Stimulated activated CD4-positive, alpha-beta T cell treated with anti-CD3 and anti-CD28 coated beads, Interleukin-4, amount 100 ng/mL, for 48 hours (primary cell): ENCODE measurements around the gene TUBB4A.
"Not testable (repeated sequence)": the region's sequence is repeated elsewhere in the genome, so short reads cannot be mapped to it uniquely, and the experiment has no call there.

ENCODE experiments used
- DNase-seq, 2 donors: peaks; one replicate each; pipeline ENCODE4 v3.0.0-alpha.2; 2020; ENCODE audit warnings: low read depth in 2 of 2

Gene TUBB4A

DNA sequence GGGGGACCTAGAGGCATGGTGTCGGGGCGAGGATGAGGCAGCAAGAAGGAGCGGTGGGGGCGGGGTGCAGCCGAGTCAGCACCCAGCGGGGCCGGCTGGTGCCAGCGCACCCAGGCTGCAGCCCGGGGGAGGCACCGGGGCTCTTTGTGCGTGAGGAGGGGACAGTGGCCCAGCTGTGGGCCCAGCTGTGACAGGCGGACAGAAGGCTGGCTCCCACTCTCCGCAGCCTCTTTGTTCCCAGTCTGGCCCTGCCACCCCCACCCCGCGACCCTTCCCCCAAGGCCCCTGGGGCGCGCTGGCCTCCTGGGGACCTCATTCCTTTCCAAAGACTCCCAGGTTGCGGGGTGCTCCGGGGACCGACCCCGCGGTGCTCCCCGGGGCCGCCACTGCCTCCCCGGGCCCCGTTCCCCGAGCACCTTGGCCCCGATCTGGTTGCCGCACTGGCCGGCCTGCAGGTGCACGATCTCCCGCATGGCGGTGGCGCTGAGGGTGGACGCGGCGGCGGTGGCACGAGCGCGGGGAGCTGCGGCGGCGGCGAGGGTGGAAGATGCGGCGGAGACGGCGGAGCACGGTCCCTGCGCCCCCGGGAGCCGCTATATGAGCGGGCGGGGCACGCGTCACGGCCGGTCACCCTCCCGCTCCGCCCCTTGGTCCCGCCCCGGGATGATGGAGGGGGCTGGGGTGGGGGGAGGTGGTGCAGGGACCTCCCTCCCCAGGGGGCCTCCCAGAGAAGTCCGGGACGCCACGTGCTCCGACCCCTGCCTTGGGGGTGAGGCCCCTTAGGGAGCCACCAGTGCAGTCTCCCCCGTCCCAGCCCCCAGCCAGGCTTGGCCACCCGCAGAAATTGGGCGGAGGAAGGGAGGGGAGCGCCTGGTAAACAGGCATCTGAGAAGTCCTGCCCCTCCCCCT lies at the start of gene TUBB4A:
TUBB4A (minus strand) TSS at position 570 of the 909 bp plus-strand sequence; CDS start at position 473, 97 bp downstream.
- no peak for DNase-seq

DNA sequence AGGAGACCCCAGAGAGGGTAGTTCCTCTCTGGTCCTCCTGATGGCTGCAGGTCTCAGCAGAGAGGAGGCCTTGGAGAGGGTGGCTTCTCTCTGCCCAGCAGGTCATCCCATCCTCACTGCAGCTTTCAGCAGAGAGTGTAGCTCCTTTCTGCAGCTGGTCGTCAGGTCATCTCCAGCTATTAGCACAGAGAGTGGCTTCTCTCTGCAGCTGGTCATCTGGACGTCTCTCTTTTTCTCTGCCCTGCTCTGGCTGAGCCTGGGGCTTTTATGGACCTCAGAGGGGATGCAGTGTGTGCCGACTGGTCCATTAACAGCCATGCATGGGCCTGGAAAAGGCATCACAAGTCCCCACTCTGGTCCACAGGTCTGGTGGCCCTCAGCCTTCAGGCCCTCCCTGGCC lies 49.0 kb upstream of the TUBB4A start:
- no peak for DNase-seq

DNA sequence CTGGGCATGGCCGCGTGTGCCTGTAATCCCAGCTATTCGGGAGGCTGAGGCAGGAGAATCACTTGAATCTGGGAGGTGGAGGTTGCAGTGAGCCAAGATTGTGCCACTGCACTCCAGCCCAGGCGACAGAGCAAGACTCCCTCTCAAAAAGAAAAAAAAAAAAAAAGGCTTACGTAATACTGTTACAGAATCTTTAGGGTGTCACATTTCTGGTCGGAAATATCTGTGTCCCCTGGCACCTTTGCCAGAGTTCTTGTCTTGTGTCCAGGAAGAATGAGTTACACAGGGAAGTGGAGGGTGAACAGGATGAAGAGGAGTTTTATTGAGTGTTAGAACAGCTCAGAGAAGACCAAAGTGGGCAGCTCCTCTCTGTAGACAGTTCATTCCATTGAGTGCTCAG lies 48.6 kb upstream of the TUBB4A start:
- not testable (repeated sequence) for DNase-seq

DNA sequence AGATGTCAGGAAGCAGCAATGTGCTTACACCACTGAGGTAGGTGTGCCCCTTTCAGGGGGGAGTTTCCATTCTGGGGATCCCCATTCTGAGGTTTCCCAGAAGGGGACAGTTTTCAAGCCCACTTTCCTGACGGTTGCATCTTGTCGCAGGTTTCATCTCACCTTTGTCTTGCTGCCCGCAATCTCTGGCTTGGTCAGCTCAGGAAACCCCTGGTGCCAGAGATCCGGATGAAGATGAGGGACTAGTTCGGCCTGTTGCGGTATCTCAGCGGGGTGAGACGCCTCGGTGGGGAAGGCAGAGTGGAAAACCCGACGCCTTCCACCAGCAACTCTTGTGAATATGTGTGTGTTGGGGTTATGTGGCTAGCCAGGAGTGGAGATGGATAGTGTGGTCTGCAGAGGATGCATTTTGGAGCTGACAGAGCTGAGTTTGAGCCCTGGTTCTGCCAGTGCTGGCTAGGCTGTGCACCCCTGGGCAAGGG lies 41.8 kb upstream of the TUBB4A start:
- DNase-seq, result no peak

DNA sequence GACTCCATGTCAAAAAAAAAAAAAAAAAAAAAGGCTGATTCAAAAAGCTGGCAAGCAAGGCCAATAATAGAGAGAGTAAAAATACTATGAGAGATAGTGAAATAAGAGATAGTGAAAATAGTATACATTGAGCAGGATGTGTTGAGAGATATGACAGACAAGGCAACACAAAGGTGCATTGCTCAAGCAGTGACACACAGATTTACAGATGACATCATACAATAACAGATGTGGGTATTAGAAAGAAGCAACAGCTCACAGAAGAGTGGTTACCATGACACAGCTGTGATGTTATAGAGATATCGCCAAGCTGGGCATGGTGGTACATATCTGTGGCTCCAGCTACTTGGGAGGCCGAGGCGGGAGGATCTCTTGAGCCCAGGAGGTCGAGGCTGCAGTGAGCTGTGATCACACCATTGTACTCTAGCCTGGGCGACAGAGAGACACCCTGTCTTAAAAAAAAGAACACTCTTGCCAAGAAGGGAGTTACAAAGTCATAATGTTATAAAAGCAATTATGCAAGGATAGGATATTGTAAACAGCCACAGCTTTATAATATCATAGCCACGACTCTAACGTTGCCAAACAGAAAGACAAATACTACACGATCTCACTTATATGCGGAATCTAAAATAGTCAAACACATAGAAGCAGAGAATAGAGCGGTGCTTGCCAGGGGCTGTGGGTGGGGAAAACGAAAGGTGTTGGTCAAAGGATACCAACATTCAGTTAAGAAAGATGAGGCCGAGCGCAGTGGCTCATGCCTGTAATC lies 39.0 kb upstream of the TUBB4A start:
- DNase-seq, result no peak

DNA sequence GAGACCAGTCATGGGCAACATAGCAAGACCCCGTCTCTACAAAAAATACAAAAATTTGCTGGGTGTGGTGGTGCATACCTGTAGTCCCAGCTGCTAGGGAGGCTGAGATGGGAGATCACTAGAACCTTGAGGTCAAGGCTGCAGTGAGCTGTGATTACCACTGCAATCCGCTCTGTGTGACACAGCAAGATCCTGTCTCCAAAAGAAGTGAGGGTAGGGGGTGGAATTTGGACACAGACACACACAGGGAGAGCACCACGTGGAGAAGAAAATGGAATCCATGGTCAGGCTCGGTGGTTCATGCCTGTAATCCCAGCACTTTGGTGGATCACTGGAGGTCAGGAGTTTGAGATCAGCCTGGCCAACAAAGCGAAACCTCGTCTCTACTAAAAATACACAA lies 37.4 kb upstream of the TUBB4A start:
- no peak for DNase-seq

DNA sequence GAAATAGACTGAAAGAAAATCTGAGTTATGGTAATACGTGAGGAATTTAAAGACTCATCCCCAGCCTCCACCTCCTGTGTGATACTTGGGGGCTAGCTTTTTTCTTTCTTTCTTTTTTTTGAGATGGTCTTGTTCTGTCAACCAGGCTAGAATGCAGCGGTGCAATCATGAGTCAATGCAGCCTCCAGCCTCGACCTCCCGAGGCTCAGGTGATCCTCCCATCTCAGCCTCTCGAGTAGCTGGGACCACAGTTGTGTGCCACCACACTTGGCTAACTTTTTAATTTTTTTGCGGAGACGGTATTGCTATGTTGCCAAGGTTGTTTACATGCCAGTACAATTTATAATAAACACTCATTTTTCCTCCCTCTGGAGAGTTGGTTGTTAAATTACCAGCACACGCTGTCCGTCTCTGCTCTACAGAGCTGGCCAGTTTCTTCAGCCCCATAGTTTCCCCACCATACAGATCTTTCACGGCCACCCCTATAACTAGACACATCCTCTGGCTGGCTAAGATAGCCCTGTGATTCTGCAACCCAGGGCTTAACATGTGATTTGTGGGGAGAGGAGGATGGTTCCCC lies 33.5 kb upstream of the TUBB4A start:
- DNase-seq, result no peak

DNA sequence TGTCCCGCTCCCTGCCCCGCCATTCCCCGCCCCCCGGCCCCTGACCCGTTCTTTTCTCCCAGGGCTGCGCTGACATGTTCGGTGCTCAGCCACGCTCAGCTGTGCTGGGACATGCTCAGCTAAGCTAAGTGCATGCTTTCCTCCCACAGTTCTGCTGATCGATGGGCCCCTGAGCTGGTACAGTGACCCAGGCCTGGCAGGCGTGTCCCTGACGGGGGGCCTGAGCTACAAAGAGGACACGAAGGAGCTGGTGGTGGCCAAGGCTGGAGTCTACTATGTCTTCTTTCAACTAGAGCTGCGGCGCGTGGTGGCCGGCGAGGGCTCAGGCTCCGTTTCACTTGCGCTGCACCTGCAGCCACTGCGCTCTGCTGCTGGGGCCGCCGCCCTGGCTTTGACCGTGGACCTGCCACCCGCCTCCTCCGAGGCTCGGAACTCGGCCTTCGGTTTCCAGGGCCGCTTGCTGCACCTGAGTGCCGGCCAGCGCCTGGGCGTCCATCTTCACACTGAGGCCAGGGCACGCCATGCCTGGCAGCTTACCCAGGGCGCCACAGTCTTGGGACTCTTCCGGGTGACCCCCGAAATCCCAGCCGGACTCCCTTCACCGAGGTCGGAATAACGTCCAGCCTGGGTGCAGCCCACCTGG lies 32.5 kb upstream of the TUBB4A start:
- no peak for DNase-seq

DNA sequence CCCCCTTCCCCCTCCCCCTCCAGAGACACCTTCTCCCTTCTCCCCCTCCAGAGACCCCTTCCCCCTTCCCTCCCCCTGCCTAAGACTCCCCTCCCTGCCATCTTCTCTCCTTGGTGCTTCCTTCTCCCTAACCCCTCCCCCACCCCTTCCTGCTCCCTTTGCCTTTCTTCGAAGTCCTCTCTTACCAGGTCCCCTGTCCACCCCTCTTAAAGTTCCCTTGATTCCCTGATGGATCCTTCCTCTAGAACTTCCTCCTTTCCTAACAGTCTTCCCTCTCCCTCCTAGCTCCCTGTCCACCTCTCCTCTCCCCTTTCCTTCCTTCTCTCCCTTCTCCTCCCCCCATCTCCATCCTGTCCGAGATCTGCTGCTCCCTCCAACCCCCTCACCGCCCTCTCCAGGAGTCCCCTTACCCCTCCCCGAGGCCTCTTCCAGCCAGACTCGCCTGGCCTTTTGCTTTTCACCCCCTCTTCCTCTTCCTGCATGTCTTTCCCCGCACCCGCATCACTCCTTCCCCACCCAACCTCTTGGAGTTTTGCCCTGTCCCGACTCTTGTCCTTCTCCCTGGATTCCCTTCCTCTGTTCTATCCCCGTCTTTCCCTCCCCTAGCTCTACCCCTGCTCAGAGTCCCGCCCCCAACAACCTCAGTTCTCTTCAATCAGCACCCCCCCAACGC lies 31.8 kb upstream of the TUBB4A start:
- DNase-seq, result no peak

DNA sequence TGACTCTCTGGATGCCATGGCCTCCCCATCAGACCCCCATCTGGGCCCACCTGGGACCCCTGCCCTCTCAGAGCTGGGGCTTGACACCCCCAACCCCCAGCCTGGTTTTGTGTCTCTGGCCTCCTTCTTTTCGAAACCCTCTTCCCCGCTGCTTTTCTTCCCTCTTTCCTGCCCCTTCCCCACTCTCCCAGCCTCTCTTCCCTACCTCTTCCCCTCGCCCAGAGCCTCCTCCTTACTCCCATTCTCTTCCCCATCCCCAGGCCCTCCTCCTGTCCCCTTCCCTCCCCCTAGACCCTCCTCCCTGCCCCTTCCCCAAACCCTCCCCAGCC lies 30.9 kb upstream of the TUBB4A start:
- DNase-seq, result no peak

DNA sequence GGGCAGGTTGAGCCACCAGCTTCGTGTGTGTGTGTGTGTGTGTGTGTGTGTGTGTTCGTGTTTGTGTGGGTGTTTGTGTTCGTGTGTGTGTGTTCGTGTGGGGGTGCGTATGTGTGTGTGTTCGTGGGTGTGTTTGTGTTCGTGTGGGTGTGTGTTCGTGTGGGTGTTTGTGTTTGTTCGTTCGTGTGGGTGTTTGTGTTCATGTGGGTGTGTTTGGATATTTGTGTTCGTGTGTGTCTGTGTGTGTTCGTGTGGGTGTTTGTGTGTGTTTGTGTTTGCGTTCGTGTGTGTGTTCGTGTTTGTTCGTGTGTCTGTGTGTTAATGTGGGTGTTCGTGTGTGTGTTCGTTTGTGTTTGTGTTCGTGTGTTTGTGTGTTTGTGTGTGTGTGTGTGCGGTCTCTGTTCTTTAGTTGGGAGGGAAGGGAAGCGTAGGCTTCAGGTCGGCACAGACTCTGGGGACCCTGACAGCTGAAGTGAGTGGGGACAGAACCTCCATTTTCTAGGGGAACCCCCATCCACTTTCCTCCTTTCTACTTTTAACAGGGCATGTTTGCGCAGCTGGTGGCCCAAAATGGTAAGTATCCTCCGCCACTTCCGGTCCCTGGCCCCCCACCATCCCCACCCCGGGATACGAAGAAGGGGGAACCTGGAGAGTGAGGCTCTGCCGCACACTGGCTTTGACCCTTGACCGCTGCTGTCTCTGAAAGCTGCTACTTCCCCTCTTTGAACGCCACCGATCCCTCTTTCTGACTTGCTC lies 30.3 kb upstream of the TUBB4A start:
- DNase-seq, result no peak

DNA sequence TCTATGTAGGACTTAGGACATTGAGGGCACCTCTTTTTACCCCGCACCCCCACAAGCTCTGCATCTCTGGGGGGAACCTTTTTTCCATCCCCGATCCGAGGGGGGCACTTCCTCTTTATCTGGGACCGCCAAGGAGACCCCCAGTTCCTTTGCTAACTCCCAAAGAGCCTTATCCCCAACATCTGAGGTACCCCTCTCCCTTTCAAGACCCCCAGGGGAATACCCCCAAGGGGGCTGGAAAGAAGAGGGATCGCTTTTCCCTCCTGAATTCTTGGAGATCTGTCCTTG lies 29.8 kb upstream of the TUBB4A start:
- no peak for DNase-seq

DNA sequence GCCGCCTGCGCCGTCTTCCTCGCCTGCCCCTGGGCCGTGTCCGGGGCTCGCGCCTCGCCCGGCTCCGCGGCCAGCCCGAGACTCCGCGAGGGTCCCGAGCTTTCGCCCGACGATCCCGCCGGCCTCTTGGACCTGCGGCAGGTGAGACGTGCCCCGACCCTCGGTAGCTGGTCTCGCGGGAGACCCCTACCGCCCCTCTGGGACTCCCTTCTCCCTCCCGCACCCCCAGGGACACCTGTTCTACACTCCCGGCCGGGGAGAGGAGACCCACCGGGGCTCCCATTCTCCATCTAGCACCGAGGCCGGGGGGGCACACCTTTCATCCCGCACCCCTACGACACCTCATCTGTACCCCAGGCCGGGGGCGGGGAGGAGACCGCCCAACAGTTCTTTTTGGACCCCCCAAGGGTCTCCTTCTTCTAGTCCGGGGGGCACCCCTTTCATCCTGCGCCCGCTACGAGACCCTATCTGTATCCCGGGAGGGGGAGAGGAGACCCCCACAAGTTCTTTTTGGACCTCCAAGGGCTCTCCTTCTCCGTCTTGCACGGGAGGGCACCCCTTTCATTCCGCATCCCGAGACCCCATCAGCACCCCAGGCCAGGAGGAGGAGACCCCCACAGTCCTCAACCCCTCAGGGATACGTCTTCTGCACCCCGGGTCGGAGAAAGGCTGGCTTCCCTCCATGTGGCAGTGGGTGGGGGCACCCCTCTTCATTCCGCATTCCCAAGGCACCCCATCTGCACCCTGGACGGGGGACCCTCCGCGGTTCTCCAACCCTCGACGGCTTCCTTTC lies 29.2 kb upstream of the TUBB4A start:
- DNase-seq, result no peak

DNA sequence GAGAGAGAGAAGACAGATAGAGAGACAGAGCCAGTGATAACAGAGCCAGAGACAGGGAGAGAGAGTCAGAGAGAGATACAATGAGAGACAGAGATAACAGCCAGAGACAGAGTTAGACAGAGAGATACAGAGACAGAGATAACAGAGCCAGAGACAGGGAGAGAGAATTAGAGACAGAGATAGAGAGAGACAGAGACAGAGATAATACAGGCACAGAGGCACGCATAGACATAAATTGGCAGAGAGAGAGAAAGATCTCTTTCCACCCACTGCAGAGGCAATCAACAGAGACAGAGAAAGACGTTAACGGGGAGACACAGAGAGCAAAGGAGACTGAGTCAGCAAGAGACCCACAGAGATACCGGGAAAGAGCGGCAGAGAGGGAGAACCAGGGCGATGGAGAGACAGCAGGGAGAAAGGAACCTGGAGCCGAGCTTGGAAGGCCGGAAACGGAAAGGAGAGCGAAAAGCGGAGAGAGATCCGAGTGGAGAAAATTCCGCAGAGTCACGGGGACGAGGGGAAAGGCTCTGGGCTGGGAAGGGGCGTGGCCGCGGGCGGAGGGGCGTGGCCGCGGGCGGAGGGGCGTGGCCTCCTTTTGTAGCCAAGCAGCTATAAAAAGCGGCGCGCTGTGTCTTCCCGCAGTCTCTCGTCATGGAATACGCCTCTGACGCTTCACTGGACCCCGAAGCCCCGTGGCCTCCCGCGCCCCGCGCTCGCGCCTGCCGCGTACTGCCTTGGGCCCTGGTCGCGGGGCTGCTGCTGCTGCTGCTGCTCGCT lies 28.5 kb upstream of the TUBB4A start, which contains the start of gene TNFSF9:
TNFSF9 (plus strand) TSS at position 641 of the 777 bp plus-strand sequence; CDS start at position 652, 11 bp downstream.
- DNase-seq, result peak; percentile 76 to 81

DNA sequence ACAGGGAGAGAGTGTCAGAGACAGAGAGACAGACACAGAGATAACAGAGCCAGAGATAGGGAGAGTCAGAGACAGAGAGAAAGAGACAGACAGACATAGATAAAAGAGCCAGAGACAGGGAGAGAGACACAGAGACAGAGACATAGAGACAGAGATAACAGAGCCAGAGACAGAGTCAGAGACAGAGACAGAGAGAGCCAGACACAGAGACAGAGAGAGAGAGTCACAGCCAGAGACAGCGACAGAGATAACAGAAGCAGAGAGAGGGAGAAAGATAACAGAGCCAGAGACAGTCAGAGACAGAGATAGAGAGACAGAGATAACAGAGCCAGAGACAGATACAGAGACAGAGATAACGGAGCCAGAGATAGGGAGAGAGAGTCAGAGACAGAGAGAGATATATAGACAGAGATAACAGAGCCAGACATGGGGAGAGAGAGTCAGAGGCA lies 27.9 kb upstream of the TUBB4A start:
- DNase-seq, result no peak

DNA sequence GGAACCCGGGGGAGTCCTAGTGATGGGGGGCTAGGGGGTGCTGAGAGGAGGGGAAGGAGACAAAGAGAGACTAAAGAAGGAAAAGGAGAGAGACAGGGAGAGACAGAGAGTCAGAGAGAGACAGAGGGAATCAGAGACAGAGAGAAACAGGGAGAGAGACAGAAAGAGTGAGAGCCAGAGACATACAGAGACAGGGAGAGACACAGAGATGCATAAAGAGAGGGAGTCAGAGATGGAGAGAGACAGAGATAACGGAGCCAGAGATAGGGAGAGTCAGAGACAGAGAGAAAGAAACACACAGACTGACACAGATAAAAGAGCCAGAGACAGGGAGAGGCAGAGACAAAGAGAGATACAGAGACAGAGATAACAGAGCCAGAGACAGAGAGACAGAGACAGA lies 27.2 kb upstream of the TUBB4A start:
- no peak for DNase-seq

DNA sequence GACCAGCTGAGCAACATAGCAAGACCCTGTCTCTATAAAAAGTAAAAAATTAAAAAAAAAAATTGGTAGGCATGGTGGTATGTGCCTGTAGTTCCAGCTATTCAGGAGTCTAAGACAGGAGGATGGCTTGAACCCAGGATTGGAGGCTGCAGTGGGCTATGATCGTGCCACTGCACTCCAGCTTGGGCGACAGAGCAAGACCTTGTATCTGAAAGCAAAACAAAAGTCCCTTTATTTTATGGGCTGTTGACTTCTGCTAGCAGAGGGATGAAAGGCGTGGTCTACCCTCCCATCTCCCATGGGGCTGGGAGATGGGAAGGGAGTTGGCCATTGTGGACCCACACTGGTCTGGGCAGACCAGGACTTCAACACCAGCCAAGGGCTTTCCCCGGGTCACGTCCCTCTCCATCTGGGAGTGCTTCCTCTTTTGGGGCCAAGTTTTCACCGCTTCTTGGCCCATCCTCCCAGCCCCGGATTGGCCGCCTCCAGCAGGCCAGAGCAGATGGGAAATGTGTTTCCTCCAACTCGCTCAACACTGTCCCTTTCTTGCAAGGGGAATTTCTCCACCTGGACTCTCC lies 26.5 kb upstream of the TUBB4A start:
- DNase-seq, result no peak

DNA sequence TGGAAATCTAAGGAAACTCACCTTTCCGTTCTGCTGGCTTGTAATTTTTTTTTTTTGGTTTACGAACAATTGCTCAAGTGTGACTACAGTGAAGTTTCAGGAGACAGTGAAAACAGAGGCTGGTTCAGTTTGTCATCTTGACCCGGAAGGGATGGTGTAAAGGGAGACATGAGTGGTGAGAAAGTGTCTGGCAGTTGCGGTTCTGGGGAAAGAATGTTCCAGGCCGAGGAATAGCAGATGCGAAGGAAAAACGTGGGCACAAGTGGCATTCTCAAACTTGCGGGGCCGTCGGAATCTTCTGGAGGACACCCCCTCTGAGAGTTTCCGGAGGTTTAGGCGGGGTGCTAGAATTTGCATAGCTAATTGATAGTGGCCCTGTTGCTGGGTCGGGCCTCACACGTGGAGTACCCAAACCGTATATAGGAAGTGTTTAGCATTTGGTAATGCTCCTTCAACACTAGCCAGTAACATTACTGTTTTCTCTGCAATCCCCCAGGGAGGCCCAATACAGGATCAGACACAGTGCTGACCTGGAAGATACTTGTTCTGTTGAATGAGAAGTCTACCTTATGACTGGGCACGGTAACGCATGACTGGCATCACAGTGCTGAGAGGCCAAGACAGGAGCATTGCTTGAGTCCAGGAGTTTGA lies 25.9 kb upstream of the TUBB4A start:
- no peak for DNase-seq
